Epithelial cell of proximal tubule (primary cell): Measurements from ENCODE around the gene ZNF296. TPM values are rescaled to one million over a fixed set of nuclear protein-coding genes. Genes with fewer than 3 reads are reported as not detected.
"Not testable (repeated sequence)": the region's sequence is repeated elsewhere in the genome, so short reads cannot be mapped to it uniquely, and the experiment has no call there.

Experiments used
- DNase-seq: peaks from one replicate; pipeline ENCODE4 v3.0.0-alpha.2; 2011; ENCODE audit warnings: low read depth
- H3K4me3 ChIP-seq: 2 replicates; pipeline ENCODE4 v1.5.1; 2011; ENCODE audit warnings: low read depth, mild to moderate bottlenecking, low read length
- total RNA-seq: library from RNA; depleted of rRNA; stranded (reverse); fragments of >200 nt; gene quantifications from 2 replicates; pipeline ENCODE4 v1.2.3, GENCODE V29; 2015
- TF ChIP-seq, protein P1 (sequence below): conservative IDR thresholded peaks from 2 replicates; pipeline ENCODE4 v1.5.1; 2012; ENCODE audit warnings: low read depth, mild to moderate bottlenecking, low read length

Gene ZNF296
- total RNA-seq, 1 donor from 2014 or later, result 1.7 TPM

DNA sequence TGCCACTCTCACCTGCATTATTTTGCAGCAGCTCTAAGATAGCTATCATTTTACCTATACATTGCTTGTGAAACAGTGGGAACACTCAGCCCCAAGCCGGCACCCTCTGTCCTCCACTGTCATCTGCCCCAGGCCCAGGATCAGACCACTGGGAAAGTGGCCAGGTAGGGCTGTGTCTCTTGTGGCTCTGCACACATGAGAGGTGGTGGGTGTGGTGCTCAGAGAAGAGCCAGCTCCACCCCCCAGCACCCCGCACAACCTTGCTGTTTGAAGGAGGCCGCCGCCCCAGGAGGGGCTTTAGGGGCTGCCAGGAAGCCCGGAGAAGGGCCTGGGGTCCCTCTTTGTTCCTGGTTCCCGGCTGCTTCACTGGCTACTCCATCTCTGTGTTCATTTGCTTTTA, 43.3 kb upstream of the ZNF296 start:
- DNase-seq, result no peak
- H3K4me3 ChIP-seq, result no peak overlapping the region
- TF ChIP-seq, protein P1, sequence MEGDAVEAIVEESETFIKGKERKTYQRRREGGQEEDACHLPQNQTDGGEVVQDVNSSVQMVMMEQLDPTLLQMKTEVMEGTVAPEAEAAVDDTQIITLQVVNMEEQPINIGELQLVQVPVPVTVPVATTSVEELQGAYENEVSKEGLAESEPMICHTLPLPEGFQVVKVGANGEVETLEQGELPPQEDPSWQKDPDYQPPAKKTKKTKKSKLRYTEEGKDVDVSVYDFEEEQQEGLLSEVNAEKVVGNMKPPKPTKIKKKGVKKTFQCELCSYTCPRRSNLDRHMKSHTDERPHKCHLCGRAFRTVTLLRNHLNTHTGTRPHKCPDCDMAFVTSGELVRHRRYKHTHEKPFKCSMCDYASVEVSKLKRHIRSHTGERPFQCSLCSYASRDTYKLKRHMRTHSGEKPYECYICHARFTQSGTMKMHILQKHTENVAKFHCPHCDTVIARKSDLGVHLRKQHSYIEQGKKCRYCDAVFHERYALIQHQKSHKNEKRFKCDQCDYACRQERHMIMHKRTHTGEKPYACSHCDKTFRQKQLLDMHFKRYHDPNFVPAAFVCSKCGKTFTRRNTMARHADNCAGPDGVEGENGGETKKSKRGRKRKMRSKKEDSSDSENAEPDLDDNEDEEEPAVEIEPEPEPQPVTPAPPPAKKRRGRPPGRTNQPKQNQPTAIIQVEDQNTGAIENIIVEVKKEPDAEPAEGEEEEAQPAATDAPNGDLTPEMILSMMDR, result no peak

DNA sequence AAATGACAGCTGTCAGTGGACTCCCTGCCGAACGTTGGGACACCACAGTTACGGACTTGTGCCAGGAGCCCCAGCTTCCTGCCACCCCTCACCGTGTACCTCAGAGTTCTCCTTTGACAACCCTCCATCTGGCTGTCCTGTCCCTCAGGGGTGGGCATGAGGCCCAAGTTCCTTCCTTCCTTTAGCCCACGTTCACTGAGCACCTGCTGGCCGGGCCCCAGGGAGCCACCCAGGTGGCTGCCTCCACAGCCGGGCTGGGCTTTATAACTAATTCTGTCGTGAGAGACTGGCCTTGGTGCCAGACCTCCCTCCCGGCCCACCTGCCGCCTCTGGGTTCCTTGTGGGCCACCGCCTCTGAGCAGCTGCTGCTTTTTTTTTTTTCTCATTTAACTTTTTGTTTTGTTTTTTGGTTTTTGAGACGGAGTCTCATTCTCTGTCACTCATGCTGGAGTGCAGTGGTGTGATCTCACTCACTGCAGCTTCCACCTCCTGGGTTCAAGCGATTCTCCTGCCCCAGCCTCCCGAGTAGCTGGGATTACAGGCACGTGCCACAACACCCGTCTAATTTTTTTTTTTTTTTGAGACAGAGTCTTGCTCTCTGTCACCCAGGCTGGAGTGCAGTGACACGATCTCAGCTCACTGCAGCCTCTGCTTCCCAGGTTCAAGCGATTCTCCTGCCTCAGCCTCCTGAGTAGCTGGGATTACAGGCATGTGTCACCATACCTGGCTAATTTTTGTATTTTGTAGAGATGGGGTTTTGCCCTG, 42.5 kb upstream of the ZNF296 start:
- not testable (repeated sequence) for H3K4me3 ChIP-seq, DNase-seq

DNA sequence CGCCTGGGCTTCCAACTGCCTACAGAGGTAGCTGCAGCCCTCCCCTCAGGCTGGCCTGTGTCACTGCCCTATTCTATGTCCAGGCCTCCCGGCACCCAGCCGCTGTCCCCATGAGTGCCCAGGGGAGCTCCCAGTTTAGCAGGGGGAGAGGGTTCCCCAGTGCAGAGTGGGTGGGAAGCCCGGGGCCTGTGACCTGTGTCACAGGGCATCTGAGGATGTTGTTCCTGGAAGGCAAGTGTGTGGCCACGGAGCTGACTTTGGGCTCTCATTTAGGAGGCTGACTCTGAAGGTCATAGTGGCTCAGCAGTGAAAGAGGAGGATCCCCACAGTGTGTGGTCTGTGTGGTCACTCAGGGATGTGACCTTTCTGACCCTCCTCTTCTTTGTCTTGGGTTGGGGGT, 41.8 kb upstream of the ZNF296 start:
- TF ChIP-seq, protein P1, result no peak
- no peak for DNase-seq
- no peak overlapping the region for H3K4me3 ChIP-seq

- DNase-seq, result no peak
- TF ChIP-seq, protein P1, result no peak
- H3K4me3 ChIP-seq, result no peak overlapping the region
These were observed 41.4 kb upstream of the ZNF296 start for GRCh38 chr19:45117671-45118070.

- TF ChIP-seq, protein P1, result no peak
- no peak overlapping the region for H3K4me3 ChIP-seq
- no peak for DNase-seq
These were observed 40.9 kb upstream of the ZNF296 start for GRCh38 chr19:45117167-45117594.

- DNase-seq, result no peak
- TF ChIP-seq, protein P1, result no peak
- H3K4me3 ChIP-seq, result no peak overlapping the region
These were observed 39.7 kb upstream of the ZNF296 start for GRCh38 chr19:45115809-45116615.

DNA sequence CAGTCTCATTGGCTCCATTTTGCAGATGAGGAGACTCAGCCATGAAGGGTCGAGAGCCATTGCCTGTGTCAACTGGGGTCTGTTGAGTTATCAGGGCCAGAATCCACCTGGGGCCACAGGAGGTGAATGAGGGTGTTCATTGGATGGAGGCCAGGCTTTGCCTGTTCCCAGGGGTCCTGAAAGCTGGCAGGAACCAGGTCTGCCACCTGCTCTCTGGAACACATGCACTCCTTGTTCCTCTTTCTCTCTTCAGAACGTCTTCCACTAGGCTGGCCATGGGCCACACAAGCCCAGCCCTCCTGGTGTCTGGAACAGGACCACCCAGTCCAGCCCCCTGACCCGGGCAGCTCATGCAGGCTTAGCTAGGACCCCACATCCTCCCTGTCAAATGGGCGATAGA, 37.8 kb upstream of the ZNF296 start:
- no peak for DNase-seq
- H3K4me3 ChIP-seq, result no peak overlapping the region
- TF ChIP-seq, protein P1, result no peak
